Activated effector memory CD4-positive, alpha-beta T cell treated with anti-CD3 and anti-CD28 coated beads, Interleukin-2, amount 50 U/mL, for 16 hours (primary cell): ENCODE measurements around the gene CHST9.
"Not testable (repeated sequence)": the region's sequence is repeated elsewhere in the genome, so short reads cannot be mapped to it uniquely, and the experiment has no call there.

Experiments
- DNase-seq: peaks from one replicate; pipeline ENCODE4 v3.0.0-alpha.2; 2020

Gene CHST9

GRCh38 chr18:27165412-27165811, 19.7 kb downstream of the CHST9 start:
- no peak for DNase-seq

DNA sequence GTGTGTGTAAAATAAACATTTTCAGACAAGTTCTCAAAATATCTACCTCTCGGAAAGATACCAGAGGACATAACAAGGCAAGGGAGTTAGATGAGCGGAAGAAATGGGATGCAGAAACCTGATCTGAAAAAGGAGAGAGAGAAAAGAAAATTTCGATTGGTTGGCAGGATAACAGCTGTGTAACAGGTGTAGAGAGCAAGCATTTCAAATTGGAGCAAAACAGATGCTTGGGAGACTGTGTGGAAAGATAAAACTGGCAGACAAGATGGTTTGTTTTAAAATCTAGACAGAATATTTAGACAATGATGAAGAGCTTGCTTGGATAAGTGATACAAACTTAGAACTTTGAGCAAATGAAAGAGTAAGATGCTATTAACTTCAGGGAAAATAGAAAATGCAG, 20.2 kb downstream of the CHST9 start:
- DNase-seq, result no peak

DNA sequence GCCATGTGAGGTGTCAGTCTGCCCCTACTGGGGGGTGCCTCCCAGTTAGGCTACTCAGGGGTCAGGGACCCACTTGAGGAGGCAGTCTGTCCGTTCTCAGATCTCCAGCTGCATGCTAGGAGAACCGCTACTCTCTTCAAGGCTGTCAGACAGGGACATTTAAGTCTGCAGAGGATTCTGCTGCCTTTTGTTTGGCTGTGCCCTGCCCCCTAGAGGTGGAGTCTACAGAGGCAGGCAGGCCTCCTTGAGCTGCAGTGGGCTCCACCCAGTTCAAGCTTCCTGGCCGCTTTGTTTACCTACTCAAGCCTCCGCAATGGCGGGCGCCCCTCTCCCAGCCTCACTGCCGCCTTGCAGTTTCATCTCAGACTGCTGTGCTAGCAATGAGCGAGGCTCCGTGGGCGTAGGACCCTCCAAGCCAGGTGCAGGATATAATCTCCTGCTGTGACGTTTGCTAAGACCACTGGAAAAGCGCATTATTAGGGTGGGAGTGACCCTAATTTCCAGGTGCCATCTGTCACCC, 21.9 kb downstream of the CHST9 start:
- not testable (repeated sequence) for DNase-seq

GRCh38 chr18:27149240-27149639, 35.9 kb downstream of the CHST9 start:
- DNase-seq, result not testable (repeated sequence)

DNA sequence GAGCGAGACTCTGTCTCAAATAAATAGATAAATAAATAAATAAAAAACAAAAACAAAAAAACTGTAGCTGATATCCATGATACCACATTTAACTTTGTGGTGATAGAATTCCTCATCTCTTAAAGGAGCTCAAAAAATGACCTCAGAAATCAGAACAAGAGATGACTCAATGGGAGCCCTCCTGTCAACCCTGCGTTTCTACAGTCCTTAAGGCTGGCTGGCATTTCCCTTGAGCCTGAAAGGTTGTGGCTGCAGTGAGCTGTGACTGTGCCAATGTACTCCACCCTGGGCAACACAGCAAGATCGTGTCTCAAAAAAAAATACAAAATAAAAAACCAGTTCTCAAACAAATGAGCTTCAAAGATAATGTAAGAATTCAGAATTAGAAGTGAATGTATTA, 40.4 kb downstream of the CHST9 start:
- no peak for DNase-seq

- no peak for DNase-seq
Observed at GRCh38 chr18:27143580-27144287, 41.4 kb downstream of the CHST9 start.

DNA sequence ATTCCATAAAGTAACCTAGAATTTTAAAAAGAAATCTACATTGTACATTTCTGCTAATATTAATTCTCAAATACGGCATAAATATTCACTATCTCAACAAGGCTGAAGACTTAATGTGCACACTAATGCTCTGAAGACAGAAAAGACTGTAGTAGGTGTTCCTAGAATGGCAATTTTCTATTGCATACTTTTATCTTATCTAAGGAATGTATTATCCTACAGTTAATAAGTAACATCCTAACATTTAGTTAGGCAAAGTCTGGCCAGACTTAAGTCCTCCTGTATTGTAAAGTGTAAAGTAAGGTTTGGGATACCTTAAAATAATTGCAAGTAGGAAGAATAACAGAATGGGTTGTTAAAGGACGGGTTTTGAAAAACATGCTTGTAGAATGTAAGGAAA, 42.2 kb downstream of the CHST9 start:
- DNase-seq, result no peak

DNA sequence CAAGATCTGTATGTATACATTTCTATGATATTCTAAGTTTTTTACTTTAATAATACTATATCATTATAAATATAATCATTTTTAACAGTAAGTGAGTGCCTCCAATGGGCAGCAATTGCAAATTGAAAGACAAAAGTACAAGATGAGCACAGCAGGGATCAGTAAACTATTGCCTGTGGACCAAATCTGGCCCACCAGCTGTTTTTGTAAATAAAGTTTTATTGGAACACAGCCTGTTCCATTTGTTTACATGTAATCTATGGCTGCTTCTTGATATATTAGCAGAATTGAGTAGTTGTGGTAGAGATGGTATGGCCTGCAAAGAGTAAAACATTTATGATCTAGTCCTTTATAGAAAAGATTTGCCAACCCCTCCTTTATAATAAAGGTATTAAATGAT, 43.2 kb downstream of the CHST9 start:
- no peak for DNase-seq

- no peak for DNase-seq
Observed at GRCh38 chr18:27138079-27138478, 47.0 kb downstream of the CHST9 start.

DNA sequence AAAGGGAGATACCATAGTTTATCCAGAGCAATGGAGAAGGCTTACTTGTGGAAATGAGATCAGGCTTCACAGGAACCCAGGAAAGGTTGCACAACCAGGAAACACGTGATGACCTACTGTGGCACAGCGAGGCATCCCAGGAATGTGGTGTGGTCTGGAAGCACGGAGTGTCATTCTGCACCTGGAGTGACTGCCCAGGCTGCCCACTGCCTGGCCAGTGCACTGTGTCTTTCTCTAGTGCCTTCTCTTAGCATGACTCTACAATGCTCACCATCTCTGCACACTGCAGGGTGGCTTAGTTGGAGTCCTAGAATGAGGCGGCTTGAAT, 48.9 kb downstream of the CHST9 start:
- no peak for DNase-seq

GRCh38 chr18:27135504-27136207, 49.5 kb downstream of the CHST9 start:
- no peak for DNase-seq

- DNase-seq, result no peak
Observed at GRCh38 chr18:27130065-27130630, 55.0 kb downstream of the CHST9 start.

GRCh38 chr18:27124196-27124595, 60.9 kb downstream of the CHST9 start:
- no peak for DNase-seq

DNA sequence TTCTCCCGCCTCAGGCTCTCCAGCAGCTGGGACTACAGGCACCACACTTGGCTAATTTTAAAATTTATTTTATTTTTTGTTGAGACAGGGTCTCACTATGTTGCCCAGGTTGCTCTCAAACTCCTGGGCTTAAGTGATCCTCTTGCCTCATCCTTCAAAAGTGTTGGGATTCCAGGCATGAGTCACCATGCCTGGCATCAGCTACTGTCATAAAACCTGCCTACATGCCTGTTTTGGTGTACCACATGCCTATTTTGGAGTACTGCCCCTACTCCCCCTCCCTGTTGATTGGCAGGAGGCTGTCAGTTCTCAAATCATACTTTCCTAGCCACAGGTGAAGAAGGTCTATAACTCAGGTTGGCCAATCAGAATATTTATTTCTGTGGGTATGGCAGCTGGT, 64.0 kb downstream of the CHST9 start:
- no peak for DNase-seq

DNA sequence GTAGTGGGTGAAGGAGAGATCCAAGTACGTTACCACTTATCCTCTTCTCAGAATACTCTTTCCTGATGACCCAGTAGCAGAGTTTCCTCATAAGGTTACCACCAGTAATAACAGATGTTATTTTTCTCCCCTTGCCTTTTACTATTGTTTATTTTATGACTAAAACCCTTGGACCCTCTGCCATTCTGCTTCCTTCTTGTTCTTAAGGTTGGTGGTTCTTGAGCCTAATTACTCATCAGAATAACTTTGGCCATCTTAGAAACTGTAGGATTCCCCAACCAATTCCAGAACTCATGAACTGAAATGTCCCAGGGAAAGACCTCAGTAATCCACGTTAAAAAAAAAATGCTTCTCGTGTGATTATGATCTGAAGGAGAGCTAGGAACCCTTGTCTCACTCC, 64.9 kb downstream of the CHST9 start:
- no peak for DNase-seq

- no peak for DNase-seq
Observed at GRCh38 chr18:27118973-27119372, 66.1 kb downstream of the CHST9 start.

DNA sequence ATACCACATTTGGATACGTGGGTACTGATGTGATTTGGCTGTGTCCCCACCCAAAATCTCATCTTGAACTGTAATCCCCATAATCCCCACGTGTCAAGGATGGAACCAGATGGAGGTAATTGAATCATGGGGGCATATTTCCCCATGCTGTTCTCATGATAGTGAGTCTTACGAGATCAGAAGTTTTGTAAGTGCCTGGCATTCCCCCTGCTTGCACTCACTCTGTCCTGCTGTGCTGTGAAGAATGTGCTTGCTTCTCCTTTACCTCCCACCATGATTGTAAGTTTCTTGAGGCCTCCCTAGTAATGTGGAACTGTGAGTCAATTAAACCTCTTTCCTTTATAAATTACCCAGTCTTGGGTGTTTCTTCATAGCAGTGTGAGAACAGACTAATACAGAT, 70.3 kb downstream of the CHST9 start:
- DNase-seq, result no peak

DNA sequence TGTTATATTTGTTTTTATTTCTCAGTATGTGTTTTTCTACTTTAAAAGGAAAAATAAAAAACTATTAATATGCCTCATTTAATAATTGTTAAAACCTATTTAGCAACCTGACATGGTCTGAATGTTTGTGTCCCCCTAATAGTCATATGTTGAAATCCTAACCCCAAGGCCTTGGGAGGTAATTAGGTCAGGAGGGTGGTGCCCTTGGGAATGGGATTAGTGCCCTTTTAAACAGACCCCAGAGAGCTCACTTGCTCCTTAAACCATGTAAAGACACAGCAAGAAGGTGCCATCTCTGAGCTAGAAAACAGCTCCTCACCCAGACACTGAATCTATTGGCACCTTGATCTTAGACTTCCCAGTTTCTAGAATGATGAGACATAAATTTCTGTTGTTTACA, 71.8 kb downstream of the CHST9 start:
- DNase-seq, result no peak

- DNase-seq, result no peak
Observed at GRCh38 chr18:27110319-27110718, 74.8 kb downstream of the CHST9 start.

DNA sequence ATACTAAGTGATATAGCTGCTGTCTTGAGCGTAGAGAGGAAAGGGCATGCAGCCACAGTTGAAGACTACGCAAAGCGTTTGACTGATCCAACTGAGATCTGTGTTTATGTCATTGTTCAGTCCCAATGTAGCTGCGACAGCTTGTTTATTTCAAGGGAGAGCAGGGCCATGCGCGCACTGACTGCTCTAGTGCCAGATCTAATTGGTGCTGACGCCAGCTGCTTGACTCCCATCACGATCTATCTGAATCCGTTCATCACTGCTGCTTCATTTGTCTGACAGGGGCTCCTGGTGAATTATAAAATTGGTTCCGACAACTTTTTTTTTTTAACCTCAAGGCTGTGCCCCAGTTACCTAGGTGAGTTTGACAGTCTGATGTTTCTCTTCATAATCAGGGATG, 75.7 kb downstream of the CHST9 start:
- no peak for DNase-seq

DNA sequence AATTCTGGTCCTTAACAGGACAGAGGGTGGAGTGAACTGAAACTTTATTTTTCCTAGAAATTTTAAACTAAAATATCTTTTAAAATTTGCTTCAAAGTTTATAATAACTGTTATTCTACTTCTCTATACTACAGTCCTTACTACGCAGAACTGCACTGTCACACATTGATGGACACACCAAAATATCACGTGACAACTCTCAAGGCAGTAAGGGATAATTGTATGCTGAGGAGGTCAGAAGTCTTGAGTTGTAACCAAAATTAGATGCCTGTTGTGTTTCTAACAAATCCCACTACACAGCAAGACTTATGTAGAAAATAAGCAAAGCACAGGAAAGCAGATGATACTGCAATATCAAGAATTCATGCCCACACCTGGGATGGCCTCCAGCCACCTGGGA, 76.3 kb downstream of the CHST9 start:
- DNase-seq, result no peak

DNA sequence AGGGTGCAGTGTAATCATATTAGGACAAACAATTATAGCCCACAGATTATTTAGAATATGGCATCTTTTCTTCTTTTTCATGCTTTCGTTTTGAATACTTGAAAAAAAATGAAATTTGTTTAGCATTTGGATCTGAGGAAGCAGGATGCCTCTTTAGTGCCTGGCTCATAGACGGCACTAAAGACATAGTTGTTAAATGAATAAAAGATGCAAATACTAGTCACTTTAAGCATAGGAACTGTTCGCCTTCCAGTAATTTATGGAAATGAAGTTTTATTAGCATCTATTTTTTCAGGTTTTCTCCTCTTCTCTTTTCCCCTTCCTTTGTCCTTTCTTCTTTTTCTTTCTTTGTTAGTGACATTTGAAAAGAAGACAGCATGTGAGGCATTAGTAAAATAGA, 80.4 kb downstream of the CHST9 start:
- no peak for DNase-seq

DNA sequence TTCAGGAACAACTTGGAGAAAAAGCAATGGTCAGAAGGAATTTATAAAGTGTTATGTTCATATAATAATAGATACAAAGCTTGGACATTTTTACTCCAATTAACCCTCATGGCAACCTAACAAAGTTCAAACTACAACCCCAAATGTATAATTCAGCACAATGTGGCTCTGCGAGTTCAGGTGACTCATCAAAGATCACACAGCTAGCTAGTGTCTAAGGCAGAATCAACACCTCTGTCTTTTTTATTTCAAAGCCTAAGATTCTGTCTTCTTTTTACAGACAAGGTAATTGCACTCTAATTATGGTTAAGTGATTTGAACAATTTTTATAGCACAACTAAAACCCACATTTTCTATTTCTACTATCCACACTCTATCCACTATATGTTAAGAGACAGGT, 90.5 kb downstream of the CHST9 start:
- DNase-seq, result no peak

DNA sequence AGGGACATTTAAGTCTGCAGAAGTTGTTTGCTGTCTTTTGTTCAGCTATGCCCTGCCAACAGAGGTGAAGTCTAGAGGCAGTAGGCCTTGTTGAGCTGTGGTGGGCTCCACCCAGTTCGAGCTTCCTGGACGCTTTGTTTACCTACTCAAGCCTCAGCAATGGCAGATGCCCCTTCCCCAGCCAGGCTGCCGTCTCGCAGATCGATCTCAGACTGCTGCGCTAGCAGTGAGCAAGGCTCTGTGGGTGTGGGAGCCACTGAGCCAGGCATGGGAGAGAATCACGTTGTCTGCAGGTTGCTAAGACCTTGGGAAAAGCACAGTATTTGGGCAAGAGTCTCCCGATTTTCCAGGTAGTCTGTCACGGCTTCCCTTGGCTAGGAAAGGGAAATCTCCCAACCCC, 91.8 kb downstream of the CHST9 start:
- not testable (repeated sequence) for DNase-seq
